ENCODE data around the gene ZMYND19.

ZMYND19 gene

DNA sequence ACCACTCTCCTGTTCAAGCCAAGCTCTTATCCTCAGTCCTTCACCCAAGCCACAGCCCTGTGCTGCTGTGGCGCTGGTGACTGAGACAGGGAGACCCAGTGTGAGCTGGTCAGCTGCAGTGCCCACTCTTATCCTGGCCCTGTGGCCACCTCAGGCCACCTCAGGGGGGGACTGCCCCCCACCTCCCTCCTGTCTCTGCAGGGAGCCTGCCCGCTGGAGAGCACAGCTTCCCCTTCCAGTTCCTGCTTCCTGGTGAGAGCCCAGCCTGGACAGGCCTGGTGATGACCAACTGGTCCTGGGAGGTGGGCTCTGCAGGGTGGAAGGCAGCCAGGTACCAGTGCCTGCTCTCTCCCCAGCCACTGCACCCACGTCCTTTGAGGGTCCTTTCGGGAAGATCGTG lies 22.9 kb upstream of the ZMYND19 start:
- DNase-seq (ENCODE audit: low read depth), result no peak
- TF ChIP-seq, protein P1, sequence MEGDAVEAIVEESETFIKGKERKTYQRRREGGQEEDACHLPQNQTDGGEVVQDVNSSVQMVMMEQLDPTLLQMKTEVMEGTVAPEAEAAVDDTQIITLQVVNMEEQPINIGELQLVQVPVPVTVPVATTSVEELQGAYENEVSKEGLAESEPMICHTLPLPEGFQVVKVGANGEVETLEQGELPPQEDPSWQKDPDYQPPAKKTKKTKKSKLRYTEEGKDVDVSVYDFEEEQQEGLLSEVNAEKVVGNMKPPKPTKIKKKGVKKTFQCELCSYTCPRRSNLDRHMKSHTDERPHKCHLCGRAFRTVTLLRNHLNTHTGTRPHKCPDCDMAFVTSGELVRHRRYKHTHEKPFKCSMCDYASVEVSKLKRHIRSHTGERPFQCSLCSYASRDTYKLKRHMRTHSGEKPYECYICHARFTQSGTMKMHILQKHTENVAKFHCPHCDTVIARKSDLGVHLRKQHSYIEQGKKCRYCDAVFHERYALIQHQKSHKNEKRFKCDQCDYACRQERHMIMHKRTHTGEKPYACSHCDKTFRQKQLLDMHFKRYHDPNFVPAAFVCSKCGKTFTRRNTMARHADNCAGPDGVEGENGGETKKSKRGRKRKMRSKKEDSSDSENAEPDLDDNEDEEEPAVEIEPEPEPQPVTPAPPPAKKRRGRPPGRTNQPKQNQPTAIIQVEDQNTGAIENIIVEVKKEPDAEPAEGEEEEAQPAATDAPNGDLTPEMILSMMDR (IDR thresholded peaks at IDR 0.05; ENCODE audit: low read length, missing control alignments), result no peak
- H3K4me3 ChIP-seq (replicated peaks; ENCODE audit: low read depth, low read length), result no peak overlapping the region

DNA sequence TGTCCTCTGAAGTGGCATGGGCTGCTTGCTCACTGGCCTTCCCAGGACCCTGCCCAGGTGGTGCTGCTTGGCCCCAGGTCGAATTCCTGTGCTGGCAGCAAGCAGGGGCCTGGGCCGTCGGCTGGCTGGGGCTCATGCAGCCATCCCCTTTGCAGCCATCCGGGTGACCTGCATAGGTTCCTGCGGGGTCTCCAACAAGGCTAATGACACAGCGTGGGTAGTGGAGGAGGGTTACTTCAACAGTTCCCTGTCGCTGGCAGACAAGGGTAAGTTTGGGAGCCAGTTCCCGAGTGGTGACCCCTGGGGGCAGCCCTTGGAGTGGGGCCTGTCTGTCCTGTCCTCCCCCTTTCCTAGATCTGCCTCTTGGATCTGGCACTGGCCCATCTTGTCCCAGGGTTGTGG lies 22.4 kb upstream of the ZMYND19 start:
- no peak for DNase-seq (ENCODE audit: low read depth)
- no peak overlapping the region for H3K4me3 ChIP-seq (replicated peaks; ENCODE audit: low read depth, low read length)
- TF ChIP-seq, protein P1 (IDR thresholded peaks at IDR 0.05; ENCODE audit: low read length, missing control alignments), result no peak

DNA sequence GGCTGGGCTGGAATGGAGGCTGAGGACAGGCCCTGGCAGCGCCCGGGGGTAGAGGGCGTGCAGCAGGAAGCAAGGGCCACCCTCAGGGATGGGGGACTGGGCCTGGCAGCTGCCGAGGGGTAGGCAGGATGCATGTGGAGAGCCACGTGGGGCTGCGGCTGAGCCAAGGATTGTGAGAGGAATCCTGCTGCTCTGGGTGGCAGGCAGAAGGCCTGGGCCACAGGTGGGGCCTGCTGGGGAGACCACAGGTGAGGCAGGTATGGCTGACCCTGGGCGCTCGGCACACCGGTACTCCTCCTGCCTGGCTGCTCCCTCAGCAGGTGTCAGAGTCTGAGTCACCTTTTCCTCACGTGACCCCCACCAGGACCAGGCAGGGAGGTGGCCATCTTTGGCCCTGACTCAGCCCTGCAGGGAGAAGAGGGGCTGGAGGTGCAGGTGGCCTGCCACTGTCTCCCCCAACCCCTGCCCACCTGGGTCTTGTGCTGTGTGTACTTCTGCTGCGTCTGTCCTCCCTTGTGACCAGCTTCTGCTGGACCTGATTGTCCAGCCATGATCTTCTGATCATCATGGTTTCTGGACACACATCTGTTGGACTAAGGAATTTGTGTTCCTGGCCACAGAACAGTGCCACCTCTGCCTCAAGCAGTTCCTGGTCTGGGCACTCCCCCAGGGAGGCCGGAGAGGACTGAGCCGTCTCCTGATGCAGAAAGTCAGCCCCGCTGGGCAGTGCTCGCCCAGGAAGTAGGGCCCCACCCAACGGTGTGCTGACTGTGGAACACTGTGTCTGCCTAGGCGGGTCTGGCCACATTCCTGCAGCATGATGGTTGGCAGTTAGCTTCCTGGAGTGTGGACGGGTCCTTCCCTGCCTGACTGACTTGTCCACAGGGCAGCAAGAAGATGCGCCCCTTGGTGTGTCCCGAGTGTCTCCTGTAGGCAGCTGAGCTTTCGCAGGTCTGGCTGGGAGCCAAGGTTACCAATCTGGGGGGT lies 21.6 kb upstream of the ZMYND19 start:
- H3K4me3 ChIP-seq (replicated peaks; ENCODE audit: low read depth, low read length), result no peak overlapping the region
- peak; percentile 74 for DNase-seq (ENCODE audit: low read depth)
- TF ChIP-seq, protein P1 (IDR thresholded peaks at IDR 0.05; ENCODE audit: low read length, missing control alignments), result no peak

DNA sequence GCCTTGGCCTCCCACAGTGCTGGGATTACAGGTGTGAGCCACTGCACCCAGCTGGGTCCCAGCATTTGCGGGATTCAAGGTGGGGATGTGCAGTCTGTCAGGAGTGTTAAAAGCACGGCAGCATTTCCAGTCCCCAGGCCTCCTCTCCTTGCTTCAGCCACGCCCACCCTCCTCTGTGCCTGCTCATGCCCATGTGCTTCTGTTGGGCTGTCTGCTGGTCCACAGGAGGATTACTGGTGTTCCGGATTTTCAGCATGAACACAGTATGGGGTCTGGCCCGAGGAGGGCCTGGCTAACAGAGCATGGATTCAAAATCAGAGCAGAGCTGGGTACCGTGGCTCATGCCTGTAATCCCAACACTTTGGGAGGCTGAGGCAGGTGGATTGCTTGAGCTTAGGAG lies 20.6 kb upstream of the ZMYND19 start:
- DNase-seq (ENCODE audit: low read depth), result no peak
- no peak overlapping the region for H3K4me3 ChIP-seq (replicated peaks; ENCODE audit: low read depth, low read length)
- TF ChIP-seq, protein P1 (IDR thresholded peaks at IDR 0.05; ENCODE audit: low read length, missing control alignments), result no peak

DNA sequence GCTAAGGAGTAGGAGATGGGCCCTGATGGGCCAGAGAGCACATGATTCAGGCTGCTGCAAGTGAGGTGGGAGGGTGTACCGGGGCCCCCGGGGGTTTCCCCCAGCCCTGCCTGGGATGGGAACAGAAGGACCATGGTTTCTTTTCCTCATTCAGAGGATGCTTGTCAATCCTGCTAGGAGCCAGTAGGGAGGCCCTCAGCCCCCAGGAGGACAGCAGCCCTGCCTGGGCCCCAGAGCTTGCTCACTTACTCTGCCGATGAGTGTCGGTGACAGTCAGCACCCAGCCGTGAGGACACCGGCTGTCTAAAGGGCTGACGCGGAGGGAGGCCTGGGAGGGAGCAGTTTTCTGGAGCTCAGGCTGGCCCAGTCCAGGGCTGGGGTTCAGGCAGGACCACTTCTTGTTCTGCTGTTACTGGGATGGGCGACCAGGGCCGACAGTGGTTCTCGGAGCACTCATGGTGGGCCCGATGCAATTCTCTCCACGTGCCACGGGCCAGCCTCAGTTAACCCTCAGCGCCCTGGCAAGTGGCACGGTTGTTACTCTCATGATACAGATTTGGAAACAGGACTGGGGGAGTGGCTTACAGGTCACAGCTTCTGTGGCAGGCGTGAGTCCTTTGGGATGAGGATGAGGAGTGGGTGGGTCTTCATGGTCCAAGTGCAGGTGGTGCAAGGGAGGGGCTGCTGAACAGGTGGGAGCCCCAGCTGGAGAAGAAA lies 17.0 kb upstream of the ZMYND19 start:
- TF ChIP-seq, protein P1 (IDR thresholded peaks at IDR 0.05; ENCODE audit: low read length, missing control alignments), result no peak
- DNase-seq (ENCODE audit: low read depth), result no peak
- peak overlapping the region; percentile 57 for H3K4me3 ChIP-seq (replicated peaks; ENCODE audit: low read depth, low read length)

DNA sequence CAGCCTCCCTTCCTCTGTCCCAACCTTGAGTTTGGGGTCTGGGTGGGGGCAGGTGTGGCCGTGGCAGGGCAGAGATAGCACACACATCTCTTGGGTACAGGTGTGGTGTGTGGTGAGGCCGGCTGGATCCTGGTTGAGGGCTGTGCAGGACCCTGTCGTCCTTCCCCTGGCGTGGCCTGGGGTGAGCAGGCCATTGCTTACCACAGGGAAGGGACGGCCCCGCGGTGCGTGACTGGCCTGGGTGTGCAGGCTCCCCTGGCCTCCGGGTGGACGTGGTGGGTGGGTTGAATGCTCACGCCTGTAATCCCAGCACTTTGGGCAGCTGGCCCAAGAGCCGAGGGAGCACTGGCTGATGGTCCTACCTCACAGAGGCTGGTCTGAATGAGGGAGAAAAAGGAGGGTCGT lies 16.4 kb upstream of the ZMYND19 start:
- TF ChIP-seq, protein P1 (IDR thresholded peaks at IDR 0.05; ENCODE audit: low read length, missing control alignments), result no peak
- H3K4me3 ChIP-seq (replicated peaks; ENCODE audit: low read depth, low read length), result peak overlapping the region; percentile 57
- no peak for DNase-seq (ENCODE audit: low read depth)

Data from fibroblast of pulmonary artery (primary cell).